ENCODE results near the gene DLL4. TPM values are rescaled to one million over a fixed set of nuclear protein-coding genes. Genes with fewer than 3 reads are reported as not detected.

Gene DLL4
- total RNA-seq, 2 donors from 2014 or later = 0.20 to 0.64 TPM

GRCh38 chr15:40936234-40936708 lies 7.1 kb downstream of the DLL4 start:
- H3K36me3 ChIP-seq (ENCODE audit: control insufficient read depth, insufficient read depth, low read length) = no peaks in the 10 kb centered on the region
- no peaks in the 10 kb centered on the region for H3K9me3 ChIP-seq (ENCODE audit: control insufficient read depth, low read length)
- peaks cover 80% of the 10 kb centered on the region for H3K27me3 Mint-ChIP-seq (ENCODE audit: insufficient read depth)
- H3K4me3 Mint-ChIP-seq = no peak overlapping the region
- H3K27me3 ChIP-seq (ENCODE audit: control insufficient read depth, insufficient read depth, low read length, poor library complexity, severe bottlenecking) = peaks cover 65% of the 10 kb centered on the region
- H3K4me1 ChIP-seq (ENCODE audit: control insufficient read depth, insufficient read depth, low read length) = no peaks in the 10 kb centered on the region
- no peak overlapping the region for H3K27ac Mint-ChIP-seq
- H3K9me3 Mint-ChIP-seq = no peaks in the 10 kb centered on the region
- DNase-seq = no peak
- H3K4me1 Mint-ChIP-seq = peaks cover 20% of the 10 kb centered on the region
- H3K4me3 ChIP-seq (ENCODE audit: low read length) = no peak overlapping the region
- no peaks in the 10 kb centered on the region for H3K36me3 Mint-ChIP-seq (ENCODE audit: low read depth)
- no peak for TF ChIP-seq CTCF (conservative IDR thresholded peaks at IDR 0.05)
- H3K27ac ChIP-seq (ENCODE audit: low read depth, low read length) = no peak overlapping the region
- WGBS, 2 experiments (ENCODE audit: insufficient coverage in 1 of 2, insufficient read length in 1 of 2) = 94% methylated on average over 29 to 31 of the region's 31 CpGs
- no peak overlapping the region for H3K9ac ChIP-seq (ENCODE audit: extremely low read depth, low read length, poor library complexity, severe bottlenecking)

GRCh38 chr15:40936709-40937666 lies 7.8 kb downstream of the DLL4 start:
- Histone ChIP-seq H3K9me3 (ENCODE audit: control insufficient read depth, low read length) (no peaks in the 10 kb centered on the region), H3K9ac (ENCODE audit: extremely low read depth, low read length, poor library complexity, severe bottlenecking) (no peak overlapping the region), H3K4me1 (ENCODE audit: control insufficient read depth, insufficient read depth, low read length) (no peaks in the 10 kb centered on the region), H3K36me3 (ENCODE audit: control insufficient read depth, insufficient read depth, low read length) (no peaks in the 10 kb centered on the region), H3K27me3 (ENCODE audit: control insufficient read depth, insufficient read depth, low read length, poor library complexity, severe bottlenecking) (peaks cover 59% of the 10 kb centered on the region), H3K4me3 (ENCODE audit: low read length) (no peak overlapping the region), H3K27ac (ENCODE audit: low read depth, low read length) (no peak overlapping the region)
- 88% methylated on average over 12 to 15 of the region's 15 CpGs for WGBS, 2 experiments (ENCODE audit: insufficient coverage in 1 of 2, insufficient read length in 1 of 2)
- Mint-ChIP-seq H3K9me3 (no peaks in the 10 kb centered on the region), H3K4me1 (peaks cover 14% of the 10 kb centered on the region), H3K36me3 (ENCODE audit: low read depth) (no peaks in the 10 kb centered on the region), H3K4me3 (no peak overlapping the region), H3K27me3 (ENCODE audit: insufficient read depth) (peaks cover 75% of the 10 kb centered on the region), H3K27ac (peak overlapping the region; percentile 38)
- peak; percentile 42 for TF ChIP-seq CTCF (conservative IDR thresholded peaks at IDR 0.05)
- no peak for DNase-seq

GRCh38 chr15:40937762-40938535 lies 8.8 kb downstream of the DLL4 start:
- Mint-ChIP-seq H3K9me3 (no peaks in the 10 kb centered on the region), H3K27ac (no peak overlapping the region), H3K36me3 (ENCODE audit: low read depth) (no peaks in the 10 kb centered on the region), H3K4me3 (no peak overlapping the region), H3K27me3 (ENCODE audit: insufficient read depth) (peaks cover 71% of the 10 kb centered on the region), H3K4me1 (peaks cover 10% of the 10 kb centered on the region)
- peak; percentile 67 for TF ChIP-seq CTCF (conservative IDR thresholded peaks at IDR 0.05)
- H3K9ac ChIP-seq (ENCODE audit: extremely low read depth, low read length, poor library complexity, severe bottlenecking) = no peak overlapping the region
- no peak overlapping the region for H3K4me3 ChIP-seq (ENCODE audit: low read length)
- no peaks in the 10 kb centered on the region for H3K9me3 ChIP-seq (ENCODE audit: control insufficient read depth, low read length)
- WGBS, 2 experiments (ENCODE audit: insufficient coverage in 1 of 2, insufficient read length in 1 of 2) = 73 to 83% methylated on average over 10 to 19 of the region's 19 CpGs
- H3K4me1 ChIP-seq (ENCODE audit: control insufficient read depth, insufficient read depth, low read length) = no peaks in the 10 kb centered on the region
- no peaks in the 10 kb centered on the region for H3K36me3 ChIP-seq (ENCODE audit: control insufficient read depth, insufficient read depth, low read length)
- peak; percentile 47 for DNase-seq
- H3K27me3 ChIP-seq (ENCODE audit: control insufficient read depth, insufficient read depth, low read length, poor library complexity, severe bottlenecking) = peaks cover 50% of the 10 kb centered on the region
- no peak overlapping the region for H3K27ac ChIP-seq (ENCODE audit: low read depth, low read length)
